OCI-LY7 (cell line): ENCODE measurements around the gene FDXR.

Source experiments
- EZH2phosphoT487 ChIP-seq: fragments of 200-600 bp; sonication (generic); IDR thresholded peaks from 2 replicates; pipeline ENCODE4 v1.6.1; 2018; ENCODE audit warnings: low read depth, borderline replicate concordance, mild to moderate bottlenecking, mixed run types, antibody characterized with exemption, low read length, moderate library complexity, mixed read lengths
- TF ChIP-seq, protein P1 (sequence below): fragments of 200-600 bp; sonication (generic); conservative IDR thresholded peaks from 2 replicates; pipeline ENCODE4 v1.5.1; 2014; ENCODE audit warnings: mild to moderate bottlenecking, antibody characterized with exemption, low read length, moderate library complexity, mixed read lengths

DNA sequence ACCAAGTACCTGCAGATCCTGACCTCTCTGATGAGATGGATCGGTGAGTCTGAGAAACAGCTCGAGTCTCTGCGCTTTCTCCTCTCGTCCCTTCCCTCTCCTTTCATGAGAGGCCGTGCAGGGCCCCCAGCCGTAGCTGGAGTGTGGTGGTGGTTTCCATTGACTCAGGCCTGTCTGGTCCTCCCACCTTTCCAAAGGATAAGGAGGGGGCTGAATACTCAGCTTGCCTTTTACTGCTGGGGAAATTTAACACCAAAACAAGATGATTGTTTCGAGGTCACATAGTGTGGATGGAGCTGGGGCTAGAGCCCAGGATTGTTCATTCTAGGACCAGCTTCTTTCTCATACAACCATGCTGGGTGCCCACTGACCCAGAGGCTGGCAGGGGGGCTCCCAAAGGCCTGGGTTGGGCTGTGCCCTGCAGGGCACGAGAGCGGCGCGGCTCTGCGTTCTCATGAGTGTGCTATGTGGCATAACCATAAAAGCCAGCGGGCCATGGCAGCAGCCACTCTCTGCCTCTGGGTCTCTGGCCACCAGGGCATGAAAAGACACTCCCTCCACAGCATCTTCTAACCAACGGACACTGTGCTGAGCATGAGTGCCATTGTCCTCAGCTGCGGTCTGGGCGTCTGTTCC lies 52.9 kb downstream of the FDXR start:
- TF ChIP-seq, protein P1, sequence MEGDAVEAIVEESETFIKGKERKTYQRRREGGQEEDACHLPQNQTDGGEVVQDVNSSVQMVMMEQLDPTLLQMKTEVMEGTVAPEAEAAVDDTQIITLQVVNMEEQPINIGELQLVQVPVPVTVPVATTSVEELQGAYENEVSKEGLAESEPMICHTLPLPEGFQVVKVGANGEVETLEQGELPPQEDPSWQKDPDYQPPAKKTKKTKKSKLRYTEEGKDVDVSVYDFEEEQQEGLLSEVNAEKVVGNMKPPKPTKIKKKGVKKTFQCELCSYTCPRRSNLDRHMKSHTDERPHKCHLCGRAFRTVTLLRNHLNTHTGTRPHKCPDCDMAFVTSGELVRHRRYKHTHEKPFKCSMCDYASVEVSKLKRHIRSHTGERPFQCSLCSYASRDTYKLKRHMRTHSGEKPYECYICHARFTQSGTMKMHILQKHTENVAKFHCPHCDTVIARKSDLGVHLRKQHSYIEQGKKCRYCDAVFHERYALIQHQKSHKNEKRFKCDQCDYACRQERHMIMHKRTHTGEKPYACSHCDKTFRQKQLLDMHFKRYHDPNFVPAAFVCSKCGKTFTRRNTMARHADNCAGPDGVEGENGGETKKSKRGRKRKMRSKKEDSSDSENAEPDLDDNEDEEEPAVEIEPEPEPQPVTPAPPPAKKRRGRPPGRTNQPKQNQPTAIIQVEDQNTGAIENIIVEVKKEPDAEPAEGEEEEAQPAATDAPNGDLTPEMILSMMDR: no peak
- no peak for TF ChIP-seq EZH2phosphoT487
